OCI-LY7 (cell line): ENCODE results near the gene TRAPPC10.

Experiments used
- CTCF ChIP-seq: fragments of 200-600 bp; sonication (generic); conservative IDR thresholded peaks from 2 replicates; pipeline ENCODE4 v1.5.1; 2014; ENCODE audit warnings: mild to moderate bottlenecking, antibody characterized with exemption, low read length, moderate library complexity, mixed read lengths
- EZH2phosphoT487 ChIP-seq: fragments of 200-600 bp; sonication (generic); IDR thresholded peaks from 2 replicates; pipeline ENCODE4 v1.6.1; 2018; ENCODE audit warnings: low read depth, borderline replicate concordance, mild to moderate bottlenecking, mixed run types, antibody characterized with exemption, low read length, moderate library complexity, mixed read lengths

GRCh38 chr21:44063151-44063912, 51.2 kb downstream of the TRAPPC10 start:
- no peak for TF ChIP-seq CTCF
- no peak for TF ChIP-seq EZH2phosphoT487
